Thyroid gland (tissue), 4 donors: ENCODE measurements around the gene TM9SF4.

ENCODE experiments used
- CTCF ChIP-seq, 6 experiments: fragments of 200-600 bp in 3 of 6; fragments of 450-650 bp in 3 of 6; sonication (generic) in 3 of 6; IDR thresholded peaks; one replicate each; pipeline ENCODE4 v1.5.1; 2016 to 2019; ENCODE audit warnings: antibody characterized with exemption in 6 of 6, mild to moderate bottlenecking in 2 of 6, inconsistent platforms in 1 of 6, moderate library complexity in 1 of 6
- POLR2A ChIP-seq, 2 donors: fragments of 450-650 bp; IDR thresholded peaks; one replicate each; pipeline ENCODE4 v1.6.1; 2017; ENCODE audit warnings: antibody characterized with exemption in 2 of 2, mild to moderate bottlenecking in 2 of 2, moderate library complexity in 1 of 2

- TF ChIP-seq CTCF (IDR thresholded peaks at IDR 0.05) (no peak), POLR2A (IDR thresholded peaks at IDR 0.05) (no peak)
These were observed 54.4 kb downstream of the TM9SF4 start for GRCh38 chr20:32163951-32164350.
